NCI-H2107 treated with DMSO at 0.1 percent for 48 hours (cell line): Measurements from ENCODE around the gene ZCWPW2.

ENCODE experiments used
- DNase-seq: peaks from one replicate; lab custom pipeline; 2025; ENCODE audit not compliant: unreplicated experiment; lab: John Stamatoyannopoulos, UW

Gene ZCWPW2

DNA sequence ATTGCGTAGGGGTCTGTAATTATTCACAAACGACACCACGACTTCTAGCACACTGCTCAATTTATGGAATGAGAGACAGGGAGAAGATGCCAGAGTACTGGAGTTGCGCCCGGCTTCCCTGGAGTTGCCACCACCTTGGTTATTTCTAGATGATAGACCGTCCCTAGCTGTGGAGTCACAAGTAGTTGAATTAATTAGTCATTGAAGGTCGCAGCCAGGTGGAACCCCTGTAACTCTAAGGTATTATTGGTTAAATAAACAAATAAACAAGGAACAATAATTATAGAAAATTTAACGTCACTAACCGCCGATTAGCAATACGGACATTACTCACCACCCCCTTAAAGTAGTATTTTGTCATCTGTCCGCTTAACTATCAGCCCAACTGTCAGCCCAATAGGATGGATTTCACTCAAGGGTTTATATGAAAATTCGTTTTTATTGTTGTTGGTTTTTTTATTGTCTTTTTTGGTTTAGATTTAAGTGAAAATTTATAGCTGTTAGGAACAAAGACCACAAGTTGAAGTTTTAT lies 1.0 kb downstream of the ZCWPW2 start:
- no peak for DNase-seq

GRCh38 chr3:28376424-28376823 lies 27.9 kb downstream of the ZCWPW2 start:
- no peak for DNase-seq

DNA sequence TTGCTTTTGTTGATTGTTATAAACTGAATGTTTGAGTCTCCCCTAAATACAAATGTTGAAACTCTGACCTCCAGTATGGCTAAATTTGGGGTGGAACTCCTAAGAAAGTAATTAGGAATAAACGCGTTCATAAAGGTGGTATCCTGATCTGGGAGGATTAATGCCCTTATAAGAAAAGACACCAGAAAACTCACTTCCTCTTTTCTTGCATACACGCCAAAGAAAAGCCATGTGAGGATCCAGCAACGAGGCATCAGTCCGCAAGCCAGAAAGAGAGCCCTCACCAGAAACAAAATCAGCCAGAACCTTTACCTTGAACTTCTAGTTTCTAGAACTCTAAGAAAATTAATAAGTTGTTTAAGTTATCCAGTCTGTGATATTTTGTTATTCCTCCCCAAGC lies 37.5 kb downstream of the ZCWPW2 start:
- no peak for DNase-seq

DNA sequence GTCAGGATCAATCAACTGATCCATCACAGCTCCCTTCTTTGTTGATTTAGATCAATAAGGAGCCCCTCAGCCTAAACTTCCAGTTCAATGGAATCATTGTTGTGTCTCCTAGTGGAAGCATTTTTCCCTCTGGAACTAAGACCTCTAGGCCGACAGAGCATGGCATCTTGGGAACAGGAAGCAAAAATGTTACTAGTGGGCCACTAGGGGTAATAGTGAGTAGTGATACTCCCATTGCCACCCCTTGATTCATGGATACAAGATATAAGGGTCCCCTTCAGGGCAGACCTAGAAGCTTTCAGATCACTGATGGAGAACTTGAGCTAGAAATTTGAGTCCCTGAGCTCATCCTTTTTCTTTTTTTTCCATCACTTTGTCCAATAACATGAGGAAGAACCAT lies 40.5 kb downstream of the ZCWPW2 start:
- DNase-seq: no peak

DNA sequence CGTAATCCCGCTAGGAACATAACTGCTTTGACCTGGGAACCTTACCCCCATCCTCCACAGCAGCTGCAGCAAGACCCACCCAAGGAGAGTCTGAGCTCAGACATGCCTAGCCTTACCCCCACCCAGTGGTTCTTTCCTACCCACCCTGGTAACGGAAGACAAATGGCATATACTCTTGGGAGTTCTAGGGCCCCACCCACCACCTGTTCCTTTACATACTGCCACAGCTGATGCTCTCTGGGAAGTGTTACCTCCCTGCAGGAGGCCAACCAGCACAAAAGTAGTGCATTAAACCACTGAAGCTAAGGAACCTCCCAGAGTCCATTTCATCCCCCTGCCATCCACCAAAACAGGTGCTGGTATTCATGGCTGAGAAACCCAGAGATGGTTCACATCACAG lies 50.7 kb downstream of the ZCWPW2 start:
- no peak for DNase-seq

GRCh38 chr3:28406241-28406640 lies 57.7 kb downstream of the ZCWPW2 start:
- DNase-seq: no peak

DNA sequence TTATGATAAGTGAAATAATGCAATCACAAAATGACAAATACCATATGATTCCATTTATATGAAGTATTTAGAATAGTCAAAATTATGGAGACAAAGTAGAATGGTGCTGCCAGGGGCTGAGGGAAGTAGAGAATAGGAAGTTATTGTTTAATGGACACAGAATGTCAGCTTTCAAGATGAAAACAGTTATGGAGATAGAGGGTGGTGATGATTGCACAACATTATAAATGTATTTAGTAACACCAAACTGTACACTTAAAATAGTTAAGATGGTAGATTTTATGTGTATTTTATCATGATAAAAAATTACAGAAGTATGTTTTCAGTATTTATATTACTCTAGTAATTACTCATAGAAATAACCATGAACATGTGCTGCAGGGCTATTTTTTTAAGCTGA lies 100.9 kb downstream of the ZCWPW2 start:
- no peak for DNase-seq

DNA sequence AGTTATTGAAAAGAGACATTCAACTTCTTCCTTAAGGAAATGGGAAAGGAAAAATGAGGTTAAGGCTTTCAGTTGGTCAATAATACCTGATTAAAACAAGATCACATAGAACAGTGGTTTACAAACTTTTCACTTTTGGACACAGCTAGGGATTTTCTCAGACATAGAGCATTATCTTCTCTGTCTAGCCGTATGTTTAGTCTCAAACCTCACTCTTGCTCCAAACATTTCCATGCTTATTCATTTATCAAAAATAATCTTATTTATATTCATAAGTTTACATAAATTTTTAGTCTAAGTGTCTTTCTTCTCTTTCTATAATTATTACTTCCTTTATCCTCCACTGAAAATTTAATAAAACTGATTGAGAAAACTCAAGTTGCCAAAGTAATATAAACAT lies 114.3 kb downstream of the ZCWPW2 start:
- no peak for DNase-seq

GRCh38 chr3:28467414-28467813 lies 118.9 kb downstream of the ZCWPW2 start:
- no peak for DNase-seq

DNA sequence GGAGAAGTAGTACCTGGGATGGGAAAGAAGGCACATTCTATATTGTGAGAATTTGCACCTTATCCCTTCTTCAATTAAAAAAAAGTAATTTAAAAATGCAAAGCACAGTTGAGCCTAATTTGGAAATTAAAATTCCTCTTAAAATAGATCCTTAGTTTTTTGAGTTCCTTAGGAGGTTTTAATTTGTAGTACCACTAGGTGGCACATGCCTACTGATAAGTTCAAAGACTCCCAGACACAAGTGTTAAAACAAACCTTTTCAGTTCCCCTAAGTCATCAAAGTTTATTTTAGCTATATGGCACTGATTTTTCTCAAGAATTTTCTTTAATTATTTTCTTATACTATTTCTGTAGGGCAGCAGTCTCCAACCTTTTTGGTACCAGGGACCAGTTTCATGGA lies 127.7 kb downstream of the ZCWPW2 start:
- DNase-seq: no peak

- DNase-seq: no peak
Observed at GRCh38 chr3:28476764-28477163, 128.2 kb downstream of the ZCWPW2 start.

DNA sequence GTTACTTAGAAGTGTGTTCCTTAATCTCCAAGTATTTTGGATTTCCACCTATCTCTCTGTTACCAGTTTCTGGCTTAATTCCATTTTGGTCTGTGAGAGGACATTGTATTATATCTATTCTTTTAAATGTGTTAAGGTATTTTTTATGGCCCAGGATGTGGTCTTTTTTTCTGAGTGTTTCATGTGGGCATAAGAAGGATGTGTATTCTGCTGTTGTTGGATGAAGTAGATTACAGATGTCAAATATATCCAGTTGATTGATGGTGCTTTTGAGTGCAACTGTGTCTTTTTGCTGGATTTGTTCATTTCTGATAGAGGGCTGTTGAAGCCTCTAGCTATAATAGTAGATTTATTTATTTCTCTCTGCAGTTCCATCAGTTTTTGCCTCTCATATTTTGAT lies 136.6 kb downstream of the ZCWPW2 start:
- no peak for DNase-seq

DNA sequence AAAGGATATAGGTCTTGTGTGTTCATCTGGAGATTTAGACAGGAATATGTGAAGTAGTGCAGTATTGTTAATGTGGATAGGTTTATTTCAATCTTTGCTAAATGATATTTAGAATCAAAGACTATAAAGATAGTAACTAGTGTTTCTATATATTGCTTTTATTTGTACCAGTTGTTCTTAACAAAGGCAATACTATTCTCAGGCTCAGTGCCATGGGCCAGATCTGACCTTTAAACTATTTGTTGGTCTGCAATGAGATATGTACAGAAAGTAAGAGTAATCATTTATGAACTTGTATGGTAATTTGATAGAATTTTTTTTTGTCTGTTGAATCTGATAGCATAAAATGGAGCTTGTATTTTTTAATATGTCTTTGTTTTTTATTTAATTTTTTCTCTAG lies 146.8 kb downstream of the ZCWPW2 start:
- no peak for DNase-seq

DNA sequence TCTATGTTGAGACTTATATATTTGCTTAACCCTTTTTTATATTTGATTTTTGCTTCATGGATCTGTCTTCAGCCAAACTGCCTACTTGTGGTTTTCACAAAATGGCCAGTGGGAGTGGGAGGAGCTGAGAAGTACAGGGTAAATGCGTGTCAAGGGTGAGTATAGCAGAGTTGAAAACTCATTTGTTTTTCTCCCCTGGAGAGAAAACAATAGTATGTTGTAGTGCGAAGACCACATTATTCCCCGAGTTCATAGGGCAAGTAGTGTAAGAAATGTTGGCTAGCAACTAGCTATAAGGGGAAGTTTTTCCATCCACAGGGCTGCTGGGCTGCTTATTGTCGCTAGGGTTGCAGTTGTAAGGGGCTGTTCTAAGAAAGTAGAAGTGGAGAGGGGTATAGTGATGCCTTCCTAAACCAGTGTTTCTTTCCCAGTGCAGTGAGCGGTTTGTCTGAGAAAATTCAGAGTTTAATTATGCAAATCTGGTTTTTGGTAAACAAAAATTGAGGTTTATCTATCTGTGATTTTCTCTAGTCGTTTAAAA lies 153.9 kb downstream of the ZCWPW2 start:
- DNase-seq: no peak

DNA sequence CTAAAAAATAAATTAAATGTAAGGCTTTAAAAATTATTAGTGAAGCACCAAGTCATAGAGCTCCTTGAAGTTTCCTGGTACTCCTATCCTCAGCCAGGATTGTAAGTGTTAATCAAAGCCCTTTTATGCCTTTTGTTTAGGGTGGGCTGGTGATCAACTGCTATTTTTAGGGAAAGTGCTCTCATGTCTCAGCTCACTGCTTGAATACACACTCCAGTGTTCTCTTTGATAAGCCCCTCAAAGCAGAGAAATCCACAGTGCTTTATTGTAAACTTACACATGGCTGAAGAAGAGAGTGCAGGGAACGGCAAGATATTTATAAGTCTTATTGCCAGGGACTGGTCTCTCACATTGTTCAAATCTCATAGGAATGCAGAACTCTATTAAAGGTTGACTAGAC lies 156.5 kb downstream of the ZCWPW2 start:
- no peak for DNase-seq

GRCh38 chr3:28521663-28522062 lies 173.1 kb downstream of the ZCWPW2 start:
- DNase-seq: no peak

GRCh38 chr3:28542351-28542750 lies 193.8 kb downstream of the ZCWPW2 start:
- no peak for DNase-seq

DNA sequence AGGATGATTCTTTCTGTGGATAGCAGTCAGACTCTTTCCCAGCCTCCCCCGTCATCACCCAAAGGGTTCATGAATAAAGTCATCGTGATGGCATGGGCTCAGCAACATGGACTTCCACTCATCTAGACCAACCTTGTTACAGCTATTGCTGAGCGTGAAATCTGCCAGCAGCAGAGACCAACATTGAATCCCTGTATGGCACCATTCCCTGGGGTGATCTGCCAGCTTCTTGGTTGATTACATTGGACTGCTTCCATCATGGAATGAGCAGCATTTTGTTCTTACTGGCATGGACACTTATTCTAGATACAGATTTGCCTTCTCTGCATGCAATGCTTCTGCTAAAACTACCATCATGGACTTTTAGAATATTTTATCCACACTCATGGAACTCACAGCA lies 195.7 kb downstream of the ZCWPW2 start:
- DNase-seq: no peak

DNA sequence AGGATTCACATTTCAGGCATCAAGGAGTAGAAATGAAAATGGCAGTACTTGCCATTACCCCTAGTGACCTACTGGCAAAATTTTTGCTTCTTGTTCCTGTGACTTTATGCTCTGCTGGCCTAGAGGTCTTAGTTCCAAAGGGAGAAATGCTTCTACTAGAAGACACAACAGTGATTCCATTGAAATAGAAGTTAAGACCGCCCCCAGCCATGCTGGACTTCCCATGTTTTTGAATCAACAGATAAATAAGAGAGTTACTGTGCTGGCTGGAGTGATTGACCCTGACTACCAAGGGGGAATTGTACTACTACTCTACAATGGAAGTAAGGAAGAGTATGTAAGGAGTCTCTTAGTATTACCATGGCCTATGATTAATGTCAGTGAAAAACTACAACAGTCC lies 196.3 kb downstream of the ZCWPW2 start:
- DNase-seq: no peak

DNA sequence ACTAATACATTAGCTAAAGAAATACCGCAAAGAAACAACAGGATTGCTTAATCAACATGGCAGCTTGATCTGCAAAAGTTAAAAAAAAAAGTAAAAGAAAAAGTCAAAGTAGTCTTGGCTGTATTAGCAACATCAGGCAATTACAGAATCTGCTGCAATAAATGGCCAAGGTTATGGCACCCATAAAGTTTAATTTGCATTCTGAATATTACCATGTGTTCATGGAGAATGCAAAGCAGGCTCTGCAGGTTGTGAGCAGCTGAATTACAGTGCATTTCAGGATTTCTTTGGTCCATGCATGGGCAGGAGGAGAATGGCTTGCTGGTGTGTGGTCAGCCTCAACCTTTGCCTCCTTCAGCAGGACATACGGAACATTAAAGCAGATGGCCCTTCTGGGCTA lies 199.2 kb downstream of the ZCWPW2 start:
- DNase-seq: no peak

- no peak for DNase-seq
Observed at GRCh38 chr3:28553175-28553574, 204.7 kb downstream of the ZCWPW2 start.

DNA sequence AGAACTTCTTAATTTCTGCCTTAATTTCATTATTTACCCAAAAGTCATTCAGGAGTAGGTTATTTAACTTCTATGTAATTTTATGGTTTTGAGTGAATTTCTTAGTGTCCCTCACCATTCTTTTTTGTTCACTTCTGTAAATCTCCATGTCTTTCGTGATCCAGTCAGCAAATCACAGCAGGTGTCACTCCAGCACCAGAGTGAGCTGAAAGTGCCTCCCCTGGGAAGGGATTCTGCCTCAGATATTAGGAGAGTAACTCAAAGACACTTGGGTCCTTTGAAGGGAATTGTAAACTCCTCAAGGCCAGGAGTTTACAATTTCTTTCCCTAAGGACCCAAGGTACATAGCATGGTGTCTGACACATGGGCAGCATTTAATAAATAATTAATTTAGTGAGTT lies 207.7 kb downstream of the ZCWPW2 start:
- DNase-seq: no peak

GRCh38 chr3:28564211-28564610 lies 215.7 kb downstream of the ZCWPW2 start:
- no peak for DNase-seq

DNA sequence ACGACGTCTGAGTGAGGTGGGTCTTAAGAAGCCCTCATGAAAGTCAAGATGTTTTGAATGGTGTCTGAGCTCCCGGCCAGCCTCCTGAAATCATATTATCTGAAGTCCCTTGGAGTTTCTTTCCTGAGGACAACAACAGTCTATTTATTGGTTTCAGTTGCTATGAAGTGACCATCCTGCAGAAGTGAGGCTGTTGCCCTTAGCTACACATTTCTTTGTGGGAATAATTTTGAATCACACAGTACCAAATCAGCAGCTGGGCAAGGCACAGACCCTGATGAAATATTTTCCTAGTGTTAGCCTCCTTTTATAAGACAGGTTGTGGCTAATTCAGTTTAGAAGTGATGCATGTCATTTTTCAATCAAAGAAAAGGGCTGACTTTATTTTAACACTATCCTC lies 220.8 kb downstream of the ZCWPW2 start:
- DNase-seq: no peak
